Ascending aorta (tissue), 2 donors: ENCODE results near the gene SRP19. TPM values are rescaled to one million over a fixed set of nuclear protein-coding genes. Genes with fewer than 3 reads are reported as not detected.
A peak's percentile ranks its signal among the peaks of the same experiment; 100 is the strongest.
"Not testable (repeated sequence)": the region's sequence is repeated elsewhere in the genome, so short reads cannot be mapped to it uniquely, and the experiment has no call there.

Source experiments
- DNase-seq, 2 donors: peaks; one replicate each; pipeline ENCODE4 v3.0.0-alpha.2; 2019; ENCODE audit warnings: low spot score in 2 of 2
- H3K27ac ChIP-seq, 2 donors: fragments of 200-600 bp; sonication (generic); one replicate each; pipeline ENCODE4 v1.5.1; 2016 to 2017; ENCODE audit warnings: mild to moderate bottlenecking in 1 of 2
- H3K27me3 ChIP-seq: fragments of 200-600 bp; sonication (generic); one replicate; pipeline ENCODE4 v1.5.1; 2017
- H3K36me3 ChIP-seq, 2 donors: fragments of 200-600 bp; sonication (generic); one replicate each; pipeline ENCODE4 v1.5.1; 2016
- H3K4me1 ChIP-seq, 2 donors: fragments of 200-600 bp; sonication (generic); one replicate each; pipeline ENCODE4 v1.5.1; 2016 to 2017; ENCODE audit warnings: mild to moderate bottlenecking in 1 of 2
- H3K4me3 ChIP-seq, 2 donors: fragments of 200-600 bp; sonication (generic); one replicate each; pipeline ENCODE4 v1.5.1; 2016 to 2017; ENCODE audit warnings: mild to moderate bottlenecking in 1 of 2
- H3K9me3 ChIP-seq, 2 donors: fragments of 200-600 bp; sonication (generic); one replicate each; pipeline ENCODE4 v1.5.1; 2016
- CTCF ChIP-seq, 3 experiments: fragments of 200-600 bp in 2 of 3; fragments of 450-650 bp in 1 of 3; sonication (generic) in 2 of 3; IDR thresholded peaks; one replicate each; pipeline ENCODE4 v1.5.1; 2016 to 2019; ENCODE audit warnings: antibody characterized with exemption in 3 of 3, mild to moderate bottlenecking in 1 of 3, moderate library complexity in 1 of 3
- intact Hi-C: fragments of 100-400 bp; cut with DNase I; formaldehyde crosslinking; loops from one replicate; pipeline ENCODE4 v1.15.1; 2023
- total RNA-seq: library from RNA; depleted of rRNA; stranded (reverse); fragments of >200 nt; gene quantifications from one replicate; pipeline ENCODE4 v1.1.0, GENCODE V29; 2016

Gene SRP19
- total RNA-seq, 1 donor from 2014 or later = 76.6 TPM

GRCh38 chr5:112847306-112847705 lies 13.8 kb upstream of the SRP19 start:
- no peak for DNase-seq
- intact Hi-C loops = loop anchor here (5.0 kb wide), 1 partner anchor 295 kb away; no protein-coding TSS in a partner anchor
- Histone ChIP-seq H3K27ac (no peak overlapping the region), H3K9me3 (no peaks in the 10 kb centered on the region), H3K4me1 (no peaks in the 10 kb centered on the region), H3K4me3 (no peak overlapping the region), H3K27me3 (no peaks in the 10 kb centered on the region), H3K36me3 (no peaks in the 10 kb centered on the region)
- no peak for TF ChIP-seq CTCF (IDR thresholded peaks at IDR 0.05)

- Histone ChIP-seq H3K4me1 (no peaks in the 10 kb centered on the region), H3K4me3 (no peak overlapping the region), H3K36me3 (no peaks in the 10 kb centered on the region), H3K9me3 (no peaks in the 10 kb centered on the region), H3K27me3 (no peaks in the 10 kb centered on the region), H3K27ac (no peak overlapping the region)
- TF ChIP-seq CTCF (IDR thresholded peaks at IDR 0.05) = peak; percentile 35 to 60 (median 40)
- DNase-seq = no peak
- intact Hi-C loops = loop anchor here (5.0 kb wide), 1 partner anchor 296 kb away; no protein-coding TSS in a partner anchor
These were observed 12.8 kb upstream of the SRP19 start for GRCh38 chr5:112848116-112848811.

- Histone ChIP-seq H3K27ac (no peak overlapping the region), H3K9me3 (no peaks in the 10 kb centered on the region), H3K36me3 (no peaks in the 10 kb centered on the region), H3K4me1 (no peaks in the 10 kb centered on the region), H3K4me3 (no peak overlapping the region), H3K27me3 (no peaks in the 10 kb centered on the region)
- no peak for TF ChIP-seq CTCF (IDR thresholded peaks at IDR 0.05)
- no peak for DNase-seq
- intact Hi-C loops = loop anchor here (5.0 kb wide), 1 partner anchor 298 kb away; no protein-coding TSS in a partner anchor
These were observed 11.2 kb upstream of the SRP19 start for GRCh38 chr5:112849912-112850311.

- TF ChIP-seq CTCF (IDR thresholded peaks at IDR 0.05) = no peak
- H3K4me1 ChIP-seq = no peaks in the 10 kb centered on the region
- no peaks in the 10 kb centered on the region for H3K27me3 ChIP-seq
- no peak for DNase-seq
- no peaks in the 10 kb centered on the region for H3K36me3 ChIP-seq
- no peak overlapping the region for H3K27ac ChIP-seq
- H3K9me3 ChIP-seq = no peaks in the 10 kb centered on the region
- intact Hi-C loops = no loop called here
- no peak overlapping the region for H3K4me3 ChIP-seq
These were observed 6.4 kb upstream of the SRP19 start for GRCh38 chr5:112854651-112855050.

- DNase-seq = no peak
- Histone ChIP-seq H3K36me3 (no peaks in the 10 kb centered on the region), H3K9me3 (no peaks in the 10 kb centered on the region), H3K4me3 (no peak overlapping the region), H3K4me1 (peaks cover 0 to 14% of the 10 kb centered on the region in 2 donors), H3K27ac (no peak overlapping the region), H3K27me3 (no peaks in the 10 kb centered on the region)
- intact Hi-C loops = no loop called here
- TF ChIP-seq CTCF (IDR thresholded peaks at IDR 0.05) = no peak
These were observed 3.2 kb upstream of the SRP19 start for GRCh38 chr5:112857866-112858265.

- H3K4me3 ChIP-seq = peak overlapping the region; percentile 92 to 98
- peak overlapping the region; percentile 77 to 87 for H3K27ac ChIP-seq
- not testable (repeated sequence) for H3K9me3 ChIP-seq, DNase-seq, H3K27me3 ChIP-seq
- H3K4me1 ChIP-seq = peaks cover 0 to 14% of the 10 kb centered on the region in 2 donors
- H3K36me3 ChIP-seq = peaks cover 2 to 17% of the 10 kb centered on the region in 2 donors
- intact Hi-C loops = loop anchor here (5.0 to 10.0 kb wide), 2 partner anchors 102 to 176 kb away; no protein-coding TSS in a partner anchor
These were observed 537 bp upstream of the SRP19 start for GRCh38 chr5:112860571-112860928.
